H1 (cell line): ENCODE data around the gene SPSB3. TPM values are rescaled to one million over a fixed set of nuclear protein-coding genes. Genes with fewer than 3 reads are reported as not detected.
A peak's percentile ranks its signal among the peaks of the same experiment; 100 is the strongest.

Experiments used
- CTCF ChIA-PET: fragments of 300-600 bp; sonication (Branson Sonifier 250); formaldehyde crosslinking; loops from one replicate; lab custom pipeline; 2021; ENCODE audit not compliant: partially characterized antibody; lab: Charles Lee
- POLR2A ChIA-PET: fragments of 300-600 bp; sonication (Branson Sonifier 250); formaldehyde crosslinking; loops from one replicate; lab custom pipeline; 2021; ENCODE audit warnings: inconsistent platforms; ENCODE audit not compliant: partially characterized antibody; lab: Charles Lee
- DNase-seq, 2 experiments: peaks; one replicate each; pipeline versions ENCODE4 v3.0.0 to v3.0.0-alpha.2; 2010 to 2022; ENCODE audit warnings: low spot score in 2 of 2, low read depth in 1 of 2, mixed read lengths in 1 of 2
- FAIRE-seq: peaks from 2 replicates; lab custom pipeline; 2011; peaks lifted over from hg19 to GRCh38; lab: Jason Lieb, UNC
- H2AFZ ChIP-seq: 2 replicates; pipeline ENCODE4 v1.8.1; 2012; ENCODE audit warnings: low read length, inconsistent platforms
- H2AK5ac ChIP-seq: 2 replicates; pipeline ENCODE4 v1.6.1; 2013; ENCODE audit warnings: low read depth, low read length
- H2BK120ac ChIP-seq: replicated peaks from 2 replicates; pipeline ENCODE3; 2013; ENCODE audit warnings: low read depth, low read length, inconsistent platforms
- H2BK12ac ChIP-seq: 2 replicates; pipeline ENCODE4 v1.6.1; 2013; ENCODE audit warnings: low read depth, low read length
- H2BK15ac ChIP-seq: 2 replicates; pipeline ENCODE4 v1.6.1; 2013; ENCODE audit warnings: low read length
- H2BK20ac ChIP-seq: 2 replicates; pipeline ENCODE4 v1.6.1; 2013; ENCODE audit warnings: low read length
- H2BK5ac ChIP-seq: 2 replicates; pipeline ENCODE4 v1.6.1; 2013; ENCODE audit warnings: low read depth, low read length
- H3K14ac ChIP-seq: 2 replicates; pipeline ENCODE4 v1.6.1; 2013; ENCODE audit warnings: inconsistent platforms; ENCODE audit not compliant: insufficient read length
- H3K18ac ChIP-seq: 2 replicates; pipeline ENCODE4 v1.6.1; 2013; ENCODE audit warnings: low read length; ENCODE audit errors: extremely low read depth
- H3K23ac ChIP-seq: 2 replicates; pipeline ENCODE4 v1.6.1; 2013; ENCODE audit warnings: inconsistent platforms; ENCODE audit not compliant: insufficient read length
- H3K23me2 ChIP-seq: 2 replicates; pipeline ENCODE4 v1.6.1; 2013; ENCODE audit warnings: low read depth, low read length
- H3K27ac ChIP-seq: 2 replicates; pipeline ENCODE4 v1.6.1; 2011; ENCODE audit warnings: low read depth, low read length, inconsistent platforms
- H3K27me3 ChIP-seq, 4 experiments: replicated peaks in 1 of 4; 1 replicate in 1 of 4; 2 replicates in 3 of 4; pipeline versions ENCODE4 v1.6.1 to v1.8.1; 2011 to 2013; ENCODE audit warnings: low read length in 3 of 4, mild to moderate bottlenecking in 3 of 4, inconsistent platforms in 2 of 4, mixed read lengths in 2 of 4, moderate library complexity in 1 of 4; ENCODE audit not compliant: control insufficient read depth in 3 of 4, insufficient read depth in 3 of 4; ENCODE audit errors: extremely low read depth in 1 of 4
- H3K36me3 ChIP-seq, 4 experiments: 2 replicates each; pipeline versions ENCODE4 v1.6.1 to v1.8.1; 2011 to 2013; ENCODE audit warnings: mild to moderate bottlenecking in 4 of 4, low read length in 3 of 4, moderate library complexity in 2 of 4, control low read depth in 1 of 4, inconsistent platforms in 1 of 4; ENCODE audit not compliant: insufficient read depth in 4 of 4, control insufficient read depth in 2 of 4
- H3K4ac ChIP-seq: replicated peaks from 2 replicates; pipeline ENCODE3; 2013; ENCODE audit warnings: low read length, low read depth, mixed read lengths, inconsistent platforms; ENCODE audit not compliant: insufficient read length
- H3K4me1 ChIP-seq, 4 experiments: replicated peaks in 1 of 4; 1 replicate in 1 of 4; 2 replicates in 3 of 4; pipeline versions ENCODE4 v1.6.1 to v1.8.1; 2011 to 2013; ENCODE audit warnings: low read length in 3 of 4, inconsistent platforms in 2 of 4, mixed read lengths in 1 of 4; ENCODE audit not compliant: insufficient read depth in 4 of 4, control insufficient read depth in 3 of 4
- H3K4me2 ChIP-seq, 2 experiments: 2 replicates each; pipeline versions ENCODE4 v1.6.1 to v1.8.1; 2011 to 2013; ENCODE audit warnings: low read depth in 2 of 2, low read length in 2 of 2, control low read depth in 1 of 2, inconsistent platforms in 1 of 2, mild to moderate bottlenecking in 1 of 2; ENCODE audit not compliant: insufficient read depth in 1 of 2
- H3K4me3 ChIP-seq, 4 experiments: fragments of 200-600, 300-600 bp in 1 of 4; sonication (generic), shearing (Covaris generic), sonication (Bioruptor Twin) in 1 of 4; 2 replicates each; pipeline versions ENCODE4 v1.5.1 to v1.8.1; 2011 to 2016; ENCODE audit warnings: low read length in 4 of 4, low read depth in 3 of 4, control low read depth in 2 of 4, inconsistent platforms in 2 of 4, mild to moderate bottlenecking in 2 of 4, mixed read lengths in 1 of 4, moderate library complexity in 1 of 4; ENCODE audit not compliant: insufficient read depth in 2 of 4; ENCODE audit errors: extremely low read depth in 1 of 4
- H3K56ac ChIP-seq: replicated peaks from 2 replicates; pipeline ENCODE3; 2013; ENCODE audit warnings: low read depth, mild to moderate bottlenecking, mixed read lengths, low read length, inconsistent platforms; ENCODE audit not compliant: insufficient read length
- H3K79me1 ChIP-seq: 2 replicates; pipeline ENCODE4 v1.6.1; 2013; ENCODE audit warnings: low read depth, low read length, control low read depth
- H3K79me2 ChIP-seq, 2 experiments: 2 replicates each; pipeline versions ENCODE4 v1.6.1 to v1.8.1; 2012 to 2013; ENCODE audit warnings: low read length in 2 of 2, mild to moderate bottlenecking in 2 of 2, inconsistent platforms in 1 of 2; ENCODE audit not compliant: insufficient read depth in 2 of 2, control insufficient read depth in 1 of 2
- H3K9ac ChIP-seq, 4 experiments: replicated peaks in 1 of 4; 1 replicate in 1 of 4; 2 replicates in 3 of 4; pipeline versions ENCODE4 v1.6.1 to v1.8.1; 2011 to 2013; ENCODE audit warnings: low read depth in 3 of 4, low read length in 3 of 4, control low read depth in 2 of 4, mild to moderate bottlenecking in 2 of 4, moderate library complexity in 2 of 4, inconsistent platforms in 1 of 4; ENCODE audit errors: extremely low read depth in 1 of 4
- H3K9me3 ChIP-seq, 2 experiments: 2 replicates each; pipeline versions ENCODE4 v1.6.1 to v1.8.1; 2012 to 2013; ENCODE audit warnings: mild to moderate bottlenecking in 2 of 2, moderate library complexity in 2 of 2, control low read depth in 1 of 2, inconsistent platforms in 1 of 2, low read depth in 1 of 2, low read length in 1 of 2, mixed read lengths in 1 of 2; ENCODE audit not compliant: insufficient read depth in 2 of 2
- H4K20me1 ChIP-seq, 2 experiments: replicated peaks in 1 of 2; 2 replicates each; pipeline versions ENCODE3 to v1.8.1; 2011 to 2013; ENCODE audit warnings: inconsistent platforms in 2 of 2, low read length in 2 of 2, mild to moderate bottlenecking in 1 of 2; ENCODE audit not compliant: insufficient read depth in 2 of 2, control insufficient read depth in 1 of 2
- H4K5ac ChIP-seq: 2 replicates; pipeline ENCODE4 v1.6.1; 2013; ENCODE audit warnings: low read length, low read depth, mixed read lengths, inconsistent platforms; ENCODE audit not compliant: insufficient read length
- H4K8ac ChIP-seq: 2 replicates; pipeline ENCODE4 v1.8.0; 2013; ENCODE audit warnings: mild to moderate bottlenecking, moderate library complexity, low read length, inconsistent platforms; ENCODE audit not compliant: insufficient read depth; ENCODE audit errors: extremely low read depth
- H4K91ac ChIP-seq: replicated peaks from 2 replicates; pipeline ENCODE3; 2013; ENCODE audit warnings: low read length, mixed read lengths, inconsistent platforms; ENCODE audit not compliant: insufficient read length
- ASH2L ChIP-seq: fragments of 200-600, 300-600 bp; sonication (generic); IDR thresholded peaks from one replicate; pipeline ENCODE4 v1.7.1; 2017; ENCODE audit warnings: low read length
- EP300 ChIP-seq, 2 experiments: IDR thresholded peaks; 1 replicate in 1 of 2; 2 replicates in 1 of 2; pipeline ENCODE4 v1.6.1; 2011 to 2012; ENCODE audit warnings: low read depth in 2 of 2, low read length in 2 of 2, mild to moderate bottlenecking in 2 of 2, borderline replicate concordance in 1 of 2, inconsistent platforms in 1 of 2, moderate library complexity in 1 of 2
- JUN ChIP-seq: IDR thresholded peaks from 2 replicates; pipeline ENCODE4 v1.6.1; 2011; ENCODE audit warnings: low read depth, mild to moderate bottlenecking, improper control_type of control experiment, low read length
- NRF1 ChIP-seq: IDR thresholded peaks from 2 replicates; pipeline ENCODE4 v1.6.1; 2011; ENCODE audit warnings: mild to moderate bottlenecking, low read depth, low read length, improper control_type of control experiment
- PHF8 ChIP-seq: fragments of 200-600 bp; sonication (generic); conservative IDR thresholded peaks from 2 replicates; pipeline ENCODE4 v1.7.1; 2012; ENCODE audit warnings: low read depth, mild to moderate bottlenecking, inconsistent platforms, low read length, moderate library complexity
- RFX5 ChIP-seq: IDR thresholded peaks from 2 replicates; pipeline ENCODE4 v1.6.1; 2011; ENCODE audit warnings: low read depth, low read length, improper control_type of control experiment, borderline replicate concordance
- SIRT6 ChIP-seq: IDR thresholded peaks from one replicate; pipeline ENCODE4 v1.7.1; 2012; ENCODE audit warnings: low read length, inconsistent platforms
- TAF1 ChIP-seq: IDR thresholded peaks from 2 replicates; pipeline ENCODE4 v1.6.1; 2011; ENCODE audit warnings: mild to moderate bottlenecking, low read depth, low read length
- ZNF274 ChIP-seq: IDR thresholded peaks from 2 replicates; pipeline ENCODE4 v1.7.0; 2012; ENCODE audit warnings: low read length, borderline replicate concordance; ENCODE audit errors: extremely low read depth
- WGBS, 2 experiments: shearing (Covaris generic) in 1 of 2; methylation state at CpG; one replicate each; pipeline versions ENCODE4 v1.1.6 to v1.1.7; 2013 to 2015; ENCODE audit warnings: low lambda C conversion rate in 2 of 2, mixed read lengths in 2 of 2, inconsistent platforms in 1 of 2, low coverage in 1 of 2, missing lambda C conversion rate in 1 of 2; ENCODE audit not compliant: insufficient replicate concordance in 2 of 2, insufficient coverage in 1 of 2, insufficient read length in 1 of 2; ENCODE audit errors: extremely low coverage in 1 of 2, missing lambda C conversion rate in 1 of 2; 5-methylcytosine and 5-hydroxymethylcytosine counted together
- polyA plus RNA-seq, 7 experiments: library from polyadenylated mRNA; depleted of rRNA in 3 of 7; stranded (reverse) in 5 of 7; unstranded in 2 of 7; fragments of >200 nt in 5 of 7; fragments of 200-250 nt in 2 of 7; gene quantifications; 1 replicate in 5 of 7; 2 replicates in 1 of 7; 4 replicates in 1 of 7; pipeline versions ENCODE4 v1.2.1 to v1.2.3, GENCODE V29; 2011 to 2013; ENCODE audit warnings: missing spikeins in 2 of 7, mixed read lengths in 2 of 7
- total RNA-seq: library from RNA; stranded (reverse); fragmentation: NEBNext Ultra II Directional; extraction: Animal tissue kit (Norgen Biotek cat#: 25700); gene quantifications from 2 replicates; pipeline ENCODE4 v1.2.1, GENCODE V29; 2021
- TF ChIP-seq, protein P1 (sequence below): IDR thresholded peaks from 2 replicates; pipeline ENCODE4 v1.6.1; 2012; ENCODE audit warnings: inconsistent platforms

The SPSB3 gene
- total and polyA plus RNA-seq, 2 of the 8 experiments (the other 6 are each of a cell fraction or from before 2014, with no cell fraction given), result 22.5 to 37.8 TPM

DNA sequence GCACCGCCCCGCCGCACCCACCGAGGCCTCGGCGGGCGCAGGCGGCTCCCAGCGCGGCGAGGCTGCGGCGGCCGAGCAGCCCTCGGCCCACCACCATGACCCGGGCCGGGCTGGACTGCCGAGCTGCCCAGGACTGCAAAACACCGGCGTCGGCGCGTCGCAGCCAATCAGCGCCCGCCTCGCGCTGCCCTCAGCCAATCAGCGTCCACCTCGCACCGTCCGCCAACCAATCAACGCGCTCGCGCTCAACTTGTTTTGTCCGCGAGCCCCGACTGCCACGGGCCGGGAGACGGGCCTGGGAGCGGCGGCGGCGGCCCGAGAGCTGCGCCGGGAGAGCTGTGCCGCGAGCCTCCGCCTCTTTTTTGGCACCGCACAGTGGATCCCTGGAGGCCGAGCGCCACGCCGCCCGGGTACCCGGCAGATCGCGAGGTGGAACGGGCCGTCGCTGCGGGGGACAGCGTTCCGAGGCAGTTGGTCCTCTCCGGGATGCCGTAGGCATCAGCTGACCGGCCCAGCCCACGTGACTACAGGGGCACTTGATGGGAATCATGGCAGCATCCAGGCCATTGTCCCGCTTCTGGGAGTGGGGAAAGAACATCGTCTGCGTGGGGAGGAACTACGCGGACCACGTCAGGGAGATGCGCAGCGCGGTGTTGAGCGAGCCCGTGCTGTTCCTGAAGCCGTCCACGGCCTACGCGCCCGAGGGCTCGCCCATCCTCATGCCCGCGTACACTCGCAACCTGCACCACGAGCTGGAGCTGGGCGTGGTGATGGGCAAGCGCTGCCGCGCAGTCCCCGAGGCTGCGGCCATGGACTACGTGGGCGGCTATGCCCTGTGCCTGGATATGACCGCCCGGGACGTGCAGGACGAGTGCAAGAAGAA lies 44.6 kb upstream of the SPSB3 start, which contains the start of the genes FAHD1 and HAGH:
Gene FAHD1, plus strand, starts transcription at position 516 of the 883 bp plus-strand sequence. Its CDS starts 33 bp downstream, at position 549.
Gene HAGH, minus strand, starts transcription at position 135 of the 883 bp plus-strand sequence. Its CDS starts 38 bp downstream, at position 97.
- Histone ChIP-seq H2BK20ac (no peak within 1 kb of the TSS), H3K18ac (peak within 1 kb of the TSS; percentile 96), H4K8ac (peak within 1 kb of the TSS; percentile 97), H3K14ac (no peak within 1 kb of the TSS), H3K9ac (peak within 1 kb of the TSS; percentile 67 to 88 (median 87)), H3K23ac (no peak within 1 kb of the TSS), H4K91ac (peak within 1 kb of the TSS; percentile 99), H3K56ac (peak within 1 kb of the TSS; percentile 87), H3K27me3 (peaks cover 0 to 5% (median 0%) of the 10 kb centered on the region in 4 experiments; a peak in 4 of 7 replicates), H3K4me3 (peak within 1 kb of the TSS; percentile 83 to 95 (median 90)), H2BK5ac (peak within 1 kb of the TSS; percentile 41; the same call in 1 of the 2 replicates), H3K4ac (peak within 1 kb of the TSS; percentile 98), H3K4me1 (peaks cover 0 to 10% (median 3%) of the 10 kb centered on the region in 4 experiments; a peak in 5 of 7 replicates), H3K23me2 (peaks cover 3% of the 10 kb centered on the region; the same call in 1 of the 2 replicates), H4K5ac (peak within 1 kb of the TSS; percentile 81), H3K4me2 (peak within 1 kb of the TSS; percentile 70 to 98), H2BK12ac (peak within 1 kb of the TSS; percentile 72; the same call in 1 of the 2 replicates), H3K79me2 (peaks cover 0 to 20% of the 10 kb centered on the region in 2 experiments; a peak in 2 of 4 replicates), H2BK120ac (no peak within 1 kb of the TSS), H2AFZ (peak within 1 kb of the TSS; percentile 95), H2AK5ac (peak within 1 kb of the TSS; percentile 59; the same call in 1 of the 2 replicates), H4K20me1 (peaks cover 2 to 12% of the 10 kb centered on the region in 2 experiments), H3K36me3 (no peaks in the 10 kb centered on the region; a peak in 1 of 8 replicates), H3K79me1 (peaks cover 10% of the 10 kb centered on the region), H3K27ac (peak within 1 kb of the TSS; percentile 58; the same call in 1 of the 2 replicates), H2BK15ac (peak within 1 kb of the TSS; percentile 98; the same call in 1 of the 2 replicates), H3K9me3 (no peaks in the 10 kb centered on the region)
- ChIA-PET CTCF (interaction anchor here (1.1 kb wide), 1 partner anchor 42 kb away, joined by 3 read pairs; no protein-coding TSS in a partner anchor), POLR2A (interaction anchor here (0.6 to 2.5 kb wide), 21 partner anchors 11 to 151 kb away, joined by 3 to 13 read pairs (median 4); partner anchors contain the start of genes EME2, JPT2, MRPS34 and MSRB1)
- FAIRE-seq (no peak), DNase-seq (peak; percentile 83 to 95)
- WGBS, 2 experiments, result 2% methylated on average over 87 of the region's 104 CpGs; no CpG with 5 or more reads in 1 of the 2 experiments
- TF ChIP-seq TAF1, result peak; percentile 85
- peak; percentile 85 for TF ChIP-seq PHF8
- no peak for TF ChIP-seq JUN
- peak; percentile 81 for TF ChIP-seq ASH2L
- TF ChIP-seq EP300 (IDR thresholded peaks at IDR 0.05; ENCODE audit: borderline replicate concordance in 1 of 2, low read depth in 2 of 2, low read length in 2 of 2), result peak; percentile 19 to 43; a peak in 1 of 3 replicates
- no peak for TF ChIP-seq ZNF274
- no peak for TF ChIP-seq NRF1
- TF ChIP-seq, protein P1, sequence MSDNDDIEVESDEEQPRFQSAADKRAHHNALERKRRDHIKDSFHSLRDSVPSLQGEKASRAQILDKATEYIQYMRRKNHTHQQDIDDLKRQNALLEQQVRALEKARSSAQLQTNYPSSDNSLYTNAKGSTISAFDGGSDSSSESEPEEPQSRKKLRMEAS, result peak; percentile 96
- TF ChIP-seq SIRT6, result no peak
- TF ChIP-seq RFX5, result peak; percentile 17; the same call in 1 of the 2 replicates
